ENCODE data around the gene NCOA5. TPM values are rescaled to one million over a fixed set of nuclear protein-coding genes. Genes with fewer than 3 reads are reported as not detected.

NCOA5 gene
- total and polyA plus RNA-seq, 9 of the 15 experiments (the other 6 are each of a cell fraction or from before 2014, with no cell fraction given): 3.9 to 22.8 (median 13.8) TPM

DNA sequence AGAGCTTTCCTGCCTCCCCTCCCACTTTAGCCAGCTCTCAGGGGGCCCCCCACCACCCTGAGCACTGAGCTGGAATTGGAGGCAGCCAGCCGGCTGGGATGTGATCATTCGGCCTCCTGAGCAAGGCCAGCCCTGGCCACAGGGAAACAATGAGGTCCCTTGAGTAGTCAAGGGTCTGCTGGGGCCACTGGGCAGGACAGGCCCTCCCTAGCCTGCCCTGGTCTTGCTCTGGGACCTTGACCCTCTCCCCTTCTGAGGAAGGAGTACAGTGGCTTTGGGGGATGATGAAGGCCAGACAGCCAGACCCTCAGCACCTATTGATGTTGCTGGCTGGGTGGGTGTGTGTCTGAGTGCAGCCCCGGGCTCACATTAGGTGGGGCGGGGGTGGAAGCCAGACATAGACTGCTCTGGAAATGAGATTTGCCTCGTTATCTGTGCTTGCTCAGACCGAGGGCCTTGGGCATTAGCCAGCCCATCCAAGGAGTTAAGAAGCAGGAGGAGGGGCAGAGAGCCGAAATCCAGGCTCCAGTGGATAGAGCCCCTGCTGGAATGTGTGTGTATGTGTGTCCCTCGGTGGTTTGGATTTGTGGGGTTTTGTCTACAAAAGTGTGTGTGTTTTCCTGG is 49.6 kb upstream of the NCOA5 start:
- no TSS peak for BruUV-seq (replicated peaks)
- FAIRE-seq: no peak
- POLR2A ChIA-PET: no interaction called here

DNA sequence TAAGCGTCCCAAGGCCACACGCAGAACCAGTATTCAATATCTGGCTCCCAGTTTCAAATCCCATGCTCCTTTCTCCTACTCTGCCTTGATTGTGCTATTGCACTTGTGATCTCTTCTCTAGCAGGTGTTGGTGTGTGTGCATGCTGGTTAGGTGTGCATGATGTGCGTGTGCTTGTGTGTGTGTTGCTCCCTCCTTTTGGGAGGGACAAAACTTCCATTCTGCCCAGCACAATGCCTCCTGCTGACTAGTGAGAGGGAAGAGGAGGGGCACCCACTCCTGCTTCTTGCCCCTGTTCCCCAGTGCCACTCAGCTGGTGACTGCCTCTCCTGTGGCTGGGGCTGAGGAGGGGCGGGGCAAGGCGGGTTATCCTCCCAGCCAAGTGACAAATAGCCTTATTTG is 48.1 kb upstream of the NCOA5 start:
- Histone ChIP-seq H3K4me3 (no peak overlapping the region), H2AFZ (ENCODE audit: low read depth, low read length) (no peak overlapping the region), H4K20me1 (replicated peaks; ENCODE audit: control insufficient read depth, insufficient read depth, low read length) (peaks cover 11% of the 10 kb centered on the region), H3K9me3 (replicated peaks; ENCODE audit: control insufficient read depth, insufficient read depth, low read depth, low read length) (no peaks in the 10 kb centered on the region), H3K4me2 (ENCODE audit: insufficient read depth, low read length) (no peak overlapping the region), H3K27ac (ENCODE audit: extremely low read depth, low read depth, low read length) (no peak overlapping the region), H3K36me3 (ENCODE audit: control insufficient read depth, insufficient read depth, low read length) (no peaks in the 10 kb centered on the region), H3K4me1 (replicated peaks in 1 of 2; ENCODE audit: control insufficient read depth in 2 of 2, insufficient read depth in 2 of 2, low read length in 2 of 2) (peaks cover 0 to 4% of the 10 kb centered on the region in 2 experiments; a peak in 1 of 5 replicates), H3K27me3 (ENCODE audit: control insufficient read depth in 2 of 2, insufficient read depth in 2 of 2, low read length in 2 of 2) (peaks cover 5 to 55% of the 10 kb centered on the region in 2 experiments; a peak in 4 of 5 replicates), H3K79me2 (ENCODE audit: control insufficient read depth, insufficient read depth, low read length) (no peaks in the 10 kb centered on the region), H3K9ac (ENCODE audit: insufficient read depth in 1 of 2, low read depth in 2 of 2, low read length in 2 of 2) (no peak overlapping the region), H3K9me1 (ENCODE audit: control insufficient read depth, insufficient read depth, low read length) (no peaks in the 10 kb centered on the region)
- no TSS peak for BruUV-seq (replicated peaks)
- 15% methylated on average over 3 of the region's 5 CpGs for WGBS (ENCODE audit: insufficient coverage, low coverage, missing lambda C conversion rate)
- FAIRE-seq (no peak), ATAC-seq (no peak), DNase-seq (ENCODE audit: extremely low read depth in 1 of 4, low spot score in 3 of 4) (no peak)
- ChIA-PET CTCF (ENCODE audit: low intra/inter-chr PET ratio) (no interaction called here), POLR2A (no interaction called here)
- intact Hi-C loops (cut with micrococcal nuclease): no loop called here
- in situ Hi-C loops (cut with MboI): loop anchor here (25.0 kb wide), 1 partner anchor 174 kb away; the partner anchor contains the start of gene CDH22
- TF ChIP-seq, protein P1, sequence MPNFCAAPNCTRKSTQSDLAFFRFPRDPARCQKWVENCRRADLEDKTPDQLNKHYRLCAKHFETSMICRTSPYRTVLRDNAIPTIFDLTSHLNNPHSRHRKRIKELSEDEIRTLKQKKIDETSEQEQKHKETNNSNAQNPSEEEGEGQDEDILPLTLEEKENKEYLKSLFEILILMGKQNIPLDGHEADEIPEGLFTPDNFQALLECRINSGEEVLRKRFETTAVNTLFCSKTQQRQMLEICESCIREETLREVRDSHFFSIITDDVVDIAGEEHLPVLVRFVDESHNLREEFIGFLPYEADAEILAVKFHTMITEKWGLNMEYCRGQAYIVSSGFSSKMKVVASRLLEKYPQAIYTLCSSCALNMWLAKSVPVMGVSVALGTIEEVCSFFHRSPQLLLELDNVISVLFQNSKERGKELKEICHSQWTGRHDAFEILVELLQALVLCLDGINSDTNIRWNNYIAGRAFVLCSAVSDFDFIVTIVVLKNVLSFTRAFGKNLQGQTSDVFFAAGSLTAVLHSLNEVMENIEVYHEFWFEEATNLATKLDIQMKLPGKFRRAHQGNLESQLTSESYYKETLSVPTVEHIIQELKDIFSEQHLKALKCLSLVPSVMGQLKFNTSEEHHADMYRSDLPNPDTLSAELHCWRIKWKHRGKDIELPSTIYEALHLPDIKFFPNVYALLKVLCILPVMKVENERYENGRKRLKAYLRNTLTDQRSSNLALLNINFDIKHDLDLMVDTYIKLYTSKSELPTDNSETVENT (CRISPR knock-in tag; IDR thresholded peaks at IDR 0.05): no peak
- TF ChIP-seq ZNF644 (tag; IDR thresholded peaks at IDR 0.05; ENCODE audit: low read depth) (no peak), CREB1 (IDR thresholded peaks at IDR 0.05) (no peak), CREB1 (CRISPR knock-in tag; IDR thresholded peaks at IDR 0.05) (no peak), CBX1 (IDR thresholded peaks at IDR 0.05; ENCODE audit: low read depth) (no peak), GABPA (tag; conservative IDR thresholded peaks at IDR 0.05; ENCODE audit: low read depth) (no peak), E2F3 (CRISPR knock-in tag; IDR thresholded peaks at IDR 0.05) (no peak), ETV5 (CRISPR knock-in tag; IDR thresholded peaks at IDR 0.05; ENCODE audit: low read depth) (no peak), ELF1 (tag; IDR thresholded peaks at IDR 0.05) (no peak), CEBPG (CRISPR knock-in tag; IDR thresholded peaks at IDR 0.05) (no peak), CEBPG (tag; conservative IDR thresholded peaks at IDR 0.05 in 1 of 2, IDR thresholded peaks at IDR 0.05 in 1 of 2) (no peak), GATAD2B (IDR thresholded peaks at IDR 0.05; ENCODE audit: borderline replicate concordance) (no peak), MAFF (IDR thresholded peaks at IDR 0.05; ENCODE audit: low read length) (no peak)

More for the DNA sequence above, 49.6 kb upstream of the NCOA5 start:
- no peak overlapping the region for H3K27ac ChIP-seq (ENCODE audit: extremely low read depth, low read depth, low read length)
- no peaks in the 10 kb centered on the region for H3K9me3 ChIP-seq (replicated peaks; ENCODE audit: control insufficient read depth, insufficient read depth, low read depth, low read length)
- no peaks in the 10 kb centered on the region for H3K9me1 ChIP-seq (ENCODE audit: control insufficient read depth, insufficient read depth, low read length)
- peak; percentile 13; the same call in 1 of the 2 replicates for TF ChIP-seq CBFA2T3 (IDR thresholded peaks at IDR 0.05)
- no peak for TF ChIP-seq ZNF830 (CRISPR knock-in tag; IDR thresholded peaks at IDR 0.05)
- TF ChIP-seq PPARD (CRISPR knock-in tag; IDR thresholded peaks at IDR 0.05): no peak
- TF ChIP-seq BHLHE40 (IDR thresholded peaks at IDR 0.05; ENCODE audit: low read length): no peak
- no peak for TF ChIP-seq FOXM1 (IDR thresholded peaks at IDR 0.05; ENCODE audit: low read depth)
- TF ChIP-seq FOXM1 (CRISPR knock-in tag; IDR thresholded peaks at IDR 0.05; ENCODE audit: low read depth): no peak
- H3K27me3 ChIP-seq (ENCODE audit: control insufficient read depth in 2 of 2, insufficient read depth in 2 of 2, low read length in 2 of 2): peaks cover 5 to 50% of the 10 kb centered on the region in 2 experiments; a peak in 4 of 5 replicates
- H3K36me3 ChIP-seq (ENCODE audit: control insufficient read depth, insufficient read depth, low read length): no peaks in the 10 kb centered on the region
- peak; percentile 46; the same call in 2 of the 3 replicates for ATAC-seq
- DNase-seq (ENCODE audit: extremely low read depth in 1 of 4, low spot score in 3 of 4): no peak
- CTCF ChIA-PET (ENCODE audit: low intra/inter-chr PET ratio): no interaction called here
- peaks cover 0 to 4% of the 10 kb centered on the region in 2 experiments; a peak in 1 of 5 replicates for H3K4me1 ChIP-seq (replicated peaks in 1 of 2; ENCODE audit: control insufficient read depth in 2 of 2, insufficient read depth in 2 of 2, low read length in 2 of 2)
- no peak overlapping the region for H3K4me2 ChIP-seq (ENCODE audit: insufficient read depth, low read length)
- H4K20me1 ChIP-seq (replicated peaks; ENCODE audit: control insufficient read depth, insufficient read depth, low read length): peaks cover 11% of the 10 kb centered on the region
- H2AFZ ChIP-seq (ENCODE audit: low read depth, low read length): no peak overlapping the region
- intact Hi-C loops (cut with micrococcal nuclease): no loop called here
- in situ Hi-C loops (cut with MboI): loop anchor here (25.0 kb wide), 1 partner anchor 173 kb away; the partner anchor contains the start of gene CDH22
- no peak overlapping the region for H3K4me3 ChIP-seq
- no peaks in the 10 kb centered on the region for H3K79me2 ChIP-seq (ENCODE audit: control insufficient read depth, insufficient read depth, low read length)
- 0% methylated on average over 7 of the region's 8 CpGs for WGBS (ENCODE audit: insufficient coverage, low coverage, missing lambda C conversion rate)
- H3K9ac ChIP-seq (ENCODE audit: insufficient read depth in 1 of 2, low read depth in 2 of 2, low read length in 2 of 2): no peak overlapping the region
